Activated CD8-positive, alpha-beta memory T cell treated with anti-CD3 and anti-CD28 coated beads, Interleukin-2, amount 50 U/mL, for 4 hours (primary cell): ENCODE data around the gene YJU2.
"Not testable (repeated sequence)": the region's sequence is repeated elsewhere in the genome, so short reads cannot be mapped to it uniquely, and the experiment has no call there.

Experiments
- DNase-seq: peaks from one replicate; pipeline ENCODE4 v3.0.0-alpha.2; 2020

The YJU2 gene

DNA sequence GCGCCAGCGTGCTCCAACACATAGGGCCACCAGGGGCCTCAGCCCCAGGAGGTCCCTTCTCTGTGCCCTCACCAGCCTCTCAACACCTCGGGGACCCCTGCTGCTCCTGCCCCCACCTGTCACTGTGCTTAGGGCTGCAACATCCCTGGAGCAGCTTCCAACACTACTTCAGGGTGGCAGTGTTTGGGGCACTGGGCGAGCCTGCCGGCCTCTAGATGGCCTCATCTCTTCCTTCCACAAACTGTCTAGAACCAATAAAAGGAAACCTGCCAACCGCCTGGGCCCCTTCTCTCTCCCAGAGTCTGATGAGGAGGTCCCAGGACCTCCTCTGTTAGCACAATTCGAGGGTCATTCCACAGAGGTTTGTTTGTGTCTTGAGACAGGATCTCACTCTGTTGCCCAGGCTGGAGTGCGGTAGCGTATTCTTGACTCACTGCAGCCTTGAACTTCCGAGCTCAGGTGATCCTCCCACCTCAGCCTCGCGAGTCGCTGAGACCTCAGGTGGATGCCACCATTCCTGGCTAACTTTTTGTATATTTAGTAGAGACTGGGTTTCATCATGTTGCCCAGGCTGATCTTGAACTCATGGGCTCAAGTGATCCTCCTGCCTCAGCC lies 22.0 kb downstream of the YJU2 start:
- DNase-seq = no peak

DNA sequence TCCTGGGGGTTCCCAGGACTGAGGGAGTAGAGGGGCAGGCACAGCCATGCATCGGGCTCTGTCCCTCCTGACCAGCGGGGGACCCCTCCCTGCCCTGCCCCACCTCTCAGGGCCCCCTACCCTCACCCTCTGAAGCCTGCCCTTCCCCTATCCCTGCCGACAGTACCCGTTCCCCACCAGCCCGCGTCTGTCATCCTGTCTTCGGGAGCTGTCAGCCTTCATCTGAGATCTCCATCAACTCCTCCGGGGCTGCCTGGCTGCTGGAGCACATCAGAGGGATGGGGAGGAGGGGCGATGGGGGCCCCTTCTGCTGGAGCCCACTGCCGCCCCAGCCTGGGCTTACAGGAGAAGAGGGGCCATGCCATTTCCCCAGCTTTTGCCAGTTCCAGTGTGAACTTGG lies 26.0 kb downstream of the YJU2 start:
- no peak for DNase-seq

DNA sequence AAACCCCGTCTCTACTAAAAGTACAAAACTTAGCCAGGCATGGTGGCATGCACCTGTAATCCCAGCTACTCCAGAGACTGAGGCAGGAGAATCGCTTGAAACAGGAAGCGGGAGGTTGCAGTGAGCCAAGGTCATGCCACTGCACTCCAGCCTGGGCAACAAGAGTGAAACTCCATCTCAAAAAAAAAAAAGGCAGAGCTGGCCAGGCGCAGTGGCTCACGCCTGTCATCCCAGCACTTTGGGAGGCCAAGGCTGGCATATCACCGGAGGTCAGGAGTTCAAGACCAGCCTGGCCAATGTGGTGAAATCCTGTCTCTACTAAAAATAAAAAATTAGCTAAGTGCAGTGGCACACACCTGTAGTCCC lies 27.4 kb downstream of the YJU2 start:
- not testable (repeated sequence) for DNase-seq

DNA sequence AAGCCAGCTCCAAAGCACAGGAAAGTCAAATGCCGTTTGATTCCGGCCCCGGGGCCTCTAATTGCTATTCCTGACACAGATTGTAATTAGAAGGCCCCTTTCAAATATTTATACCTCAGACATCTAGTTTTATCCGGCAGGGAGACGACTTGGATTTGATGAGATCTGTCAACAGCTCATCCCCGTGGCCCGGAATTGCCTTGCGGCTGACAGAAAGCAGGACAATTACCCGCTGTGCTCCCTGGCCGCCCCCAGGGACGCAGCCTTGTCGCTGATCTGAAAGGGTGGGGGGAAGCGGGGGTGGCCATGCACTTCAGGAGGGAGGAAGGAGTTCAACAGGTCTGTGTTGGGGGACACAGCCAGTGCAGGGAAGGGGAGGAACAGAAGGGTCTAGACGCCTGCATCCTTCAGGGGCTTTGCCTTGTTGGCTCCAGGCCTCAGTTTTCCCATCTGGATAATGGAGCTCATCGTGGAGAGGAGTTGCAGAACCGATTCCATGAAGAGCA lies 30.4 kb downstream of the YJU2 start:
- no peak for DNase-seq

DNA sequence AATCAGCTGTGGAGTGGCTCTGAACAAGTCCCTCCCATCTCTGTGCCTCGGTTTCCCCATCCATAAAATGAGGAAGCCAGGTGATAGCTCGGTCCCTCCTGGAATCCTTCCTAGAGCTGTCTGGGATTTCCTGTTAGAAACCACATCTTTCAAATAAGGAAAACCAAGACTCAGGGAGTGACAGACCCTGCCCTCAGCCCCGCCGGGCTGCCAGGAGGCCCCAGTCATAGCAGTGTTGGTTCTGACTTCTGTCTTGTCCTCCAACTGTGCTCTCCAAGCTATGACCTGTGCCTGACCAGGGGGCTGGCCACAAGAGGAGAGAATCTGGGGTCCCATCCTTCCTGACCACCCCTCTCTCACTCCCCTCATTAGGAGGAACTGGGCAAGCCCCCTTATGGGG lies 31.1 kb downstream of the YJU2 start:
- DNase-seq = no peak

DNA sequence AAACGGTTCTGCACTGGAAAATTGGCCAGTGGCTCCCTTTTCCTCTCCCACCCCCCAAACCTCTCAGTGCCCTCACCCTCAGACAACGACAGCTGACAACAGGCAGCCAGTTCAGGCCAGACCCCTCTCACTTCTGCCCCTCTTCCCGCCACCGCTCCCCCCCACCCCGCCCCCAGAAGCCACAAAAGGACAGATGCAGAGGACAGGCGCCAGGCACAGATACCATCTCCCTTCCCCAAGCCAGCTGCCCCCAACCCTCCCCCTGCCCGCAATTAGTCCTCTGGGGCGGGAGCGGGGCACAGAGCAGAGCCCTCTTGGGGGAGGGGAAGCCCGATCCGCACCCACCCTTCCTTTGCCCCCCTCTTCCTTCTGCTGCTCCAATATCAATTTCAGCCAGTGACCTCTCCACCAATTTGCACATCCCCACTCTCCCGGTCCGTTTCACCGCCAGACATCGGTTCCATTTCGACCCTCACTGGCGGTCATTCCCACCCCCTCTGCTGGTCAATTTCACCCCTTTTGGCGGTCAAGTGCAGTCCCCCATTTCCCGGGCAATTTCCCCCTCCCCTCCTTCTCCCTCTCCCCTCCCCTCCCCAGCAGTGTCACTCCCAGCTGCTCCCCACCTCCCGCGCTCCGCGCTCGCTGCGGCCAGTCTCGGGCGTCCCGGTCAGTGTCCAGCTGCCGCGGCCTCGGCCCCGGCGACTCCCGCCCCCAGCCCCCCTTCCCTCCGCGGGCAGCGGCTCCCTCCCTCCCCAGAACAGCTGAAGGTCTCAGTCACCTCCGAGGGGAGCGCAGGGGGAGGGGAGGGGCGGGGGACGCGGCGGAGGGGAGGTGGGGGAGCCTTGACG lies 31.8 kb downstream of the YJU2 start, which contains the start of gene SHD:
TSS of gene SHD (plus strand) at position 848 of the 848 bp plus-strand sequence. CDS start 798 bp downstream, outside the sequence.
- DNase-seq = no peak

DNA sequence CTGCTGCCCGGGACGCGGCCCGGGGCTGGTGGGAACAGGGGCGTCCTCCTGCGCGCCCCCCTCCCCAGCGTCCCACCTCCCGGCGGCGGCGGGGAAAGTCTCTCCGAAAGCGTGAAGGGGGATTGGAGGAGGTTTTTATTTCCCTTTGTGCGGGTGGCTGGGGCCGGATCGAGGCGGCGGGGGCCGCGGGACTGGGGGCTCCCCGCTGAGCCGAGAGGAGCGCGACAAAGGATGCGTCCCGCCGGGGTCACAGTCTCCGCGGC lies 32.3 kb downstream of the YJU2 start:
- no peak for DNase-seq

DNA sequence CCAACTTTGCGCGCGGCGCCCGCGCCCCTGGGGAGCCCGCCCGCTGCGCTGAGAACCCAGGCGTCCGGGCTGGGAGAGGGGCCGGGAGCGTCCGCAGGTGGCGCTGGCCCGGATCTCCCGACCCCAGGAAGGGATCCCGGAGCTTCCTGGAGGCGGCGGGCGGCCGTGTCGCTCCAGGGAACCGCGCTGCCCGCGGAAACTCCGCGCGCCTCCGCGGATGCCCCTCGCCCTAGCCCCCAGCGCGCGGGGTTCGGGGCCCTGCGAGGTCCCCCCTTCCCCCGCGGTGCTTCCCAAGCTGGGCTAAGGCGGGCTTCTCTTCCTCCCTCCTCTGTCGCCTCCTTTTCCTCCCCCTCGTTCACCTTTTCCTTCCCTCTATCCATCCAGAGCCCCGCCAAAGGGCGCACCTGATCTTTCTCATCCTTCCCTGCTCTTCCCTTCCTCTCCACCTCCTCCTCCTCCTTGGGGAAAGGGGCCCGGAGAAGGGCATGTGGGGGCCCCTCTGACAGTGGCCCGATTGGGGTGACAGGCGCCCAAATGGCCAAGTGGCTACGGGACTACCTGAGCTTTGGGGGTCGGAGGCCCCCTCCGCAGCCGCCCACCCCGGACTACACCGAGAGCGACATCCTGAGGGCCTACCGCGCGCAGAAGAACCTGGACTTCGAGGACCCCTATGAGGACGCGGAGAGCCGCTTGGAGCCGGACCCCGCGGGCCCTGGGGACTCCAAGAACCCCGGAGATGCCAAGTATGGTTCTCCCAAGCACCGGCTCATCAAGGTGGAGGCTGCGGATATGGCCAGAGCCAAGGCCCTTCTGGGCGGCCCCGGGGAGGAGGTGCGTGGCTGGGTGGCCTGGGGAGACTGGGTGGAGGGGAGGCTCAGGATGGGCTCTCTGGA lies 32.9 kb downstream of the YJU2 start:
- no peak for DNase-seq

DNA sequence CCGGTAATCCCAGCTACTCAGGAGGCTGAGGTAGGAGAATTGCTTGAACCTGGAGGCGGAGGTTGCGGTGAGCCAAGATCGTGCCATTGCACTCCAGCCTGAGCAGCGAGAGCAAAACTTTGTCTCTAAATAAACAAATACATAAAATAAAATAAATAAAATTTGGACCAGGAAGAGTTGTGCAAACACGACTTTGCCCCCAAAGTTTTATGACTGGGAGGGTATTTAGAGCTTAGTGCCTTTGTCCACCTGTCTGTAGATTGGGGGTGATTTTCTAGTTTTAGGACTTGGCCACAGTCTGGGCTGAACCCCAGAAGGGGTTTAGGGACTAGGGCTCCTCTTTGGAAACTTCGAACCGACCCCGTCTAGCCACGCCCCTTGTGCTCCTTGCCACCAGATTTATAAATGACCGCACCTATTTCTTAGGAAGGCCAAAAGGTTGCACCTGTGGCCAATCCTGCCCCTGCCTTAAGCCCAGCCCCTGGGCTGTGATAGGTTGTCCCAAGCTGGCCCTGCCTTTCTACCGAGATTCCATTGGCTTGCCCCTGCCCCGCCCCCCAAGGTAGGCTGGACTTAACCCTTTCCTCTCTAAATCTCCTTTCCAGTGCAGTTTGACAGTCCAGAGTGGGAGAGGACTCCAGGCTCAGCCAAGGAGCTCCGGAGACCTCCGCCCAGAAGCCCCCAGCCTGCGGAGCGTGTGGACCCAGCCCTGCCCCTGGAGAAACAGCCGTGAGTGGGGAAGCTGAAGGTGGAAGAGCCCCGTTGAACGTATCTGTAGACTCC lies 37.5 kb downstream of the YJU2 start:
- no peak for DNase-seq

DNA sequence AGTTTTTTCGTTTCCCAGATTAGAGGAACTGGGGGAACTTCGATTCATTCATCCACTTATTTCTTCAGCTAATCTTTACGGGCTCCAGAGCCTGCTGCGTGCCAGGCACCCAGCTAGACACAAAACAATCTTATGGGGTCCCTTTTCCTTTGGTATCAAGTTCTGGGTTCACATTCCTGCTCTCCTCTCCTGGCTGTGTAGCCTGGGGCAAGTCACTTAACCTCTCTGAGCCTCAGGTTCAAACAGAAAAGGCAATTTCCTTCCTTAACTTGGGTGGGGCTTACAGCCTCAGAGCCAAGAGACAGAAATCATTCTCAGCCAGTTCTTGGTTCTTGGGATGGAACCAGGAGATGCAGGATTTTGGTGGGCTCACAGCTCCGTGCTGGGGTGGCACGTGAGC lies 38.1 kb downstream of the YJU2 start:
- DNase-seq = no peak

DNA sequence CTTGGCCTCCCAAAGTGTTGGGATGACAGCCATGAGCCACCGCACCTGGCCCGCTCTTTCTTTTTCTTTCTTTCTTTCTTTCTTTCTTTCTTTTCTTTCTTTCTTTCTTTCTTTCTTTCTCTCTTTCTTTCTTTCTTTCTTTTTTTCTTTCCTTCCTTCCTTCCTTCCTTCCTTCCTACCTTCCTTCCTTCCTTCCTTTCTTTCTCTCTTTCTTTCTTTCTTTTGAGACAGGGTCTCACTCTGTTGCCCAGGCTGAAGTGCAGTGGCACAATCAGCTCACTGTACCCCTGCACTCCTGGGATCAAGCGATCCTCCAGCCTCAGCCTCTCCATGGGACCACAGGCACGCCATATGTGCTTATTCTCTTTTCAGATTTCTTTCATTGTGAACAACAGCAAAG lies 39.3 kb downstream of the YJU2 start:
- not testable (repeated sequence) for DNase-seq

DNA sequence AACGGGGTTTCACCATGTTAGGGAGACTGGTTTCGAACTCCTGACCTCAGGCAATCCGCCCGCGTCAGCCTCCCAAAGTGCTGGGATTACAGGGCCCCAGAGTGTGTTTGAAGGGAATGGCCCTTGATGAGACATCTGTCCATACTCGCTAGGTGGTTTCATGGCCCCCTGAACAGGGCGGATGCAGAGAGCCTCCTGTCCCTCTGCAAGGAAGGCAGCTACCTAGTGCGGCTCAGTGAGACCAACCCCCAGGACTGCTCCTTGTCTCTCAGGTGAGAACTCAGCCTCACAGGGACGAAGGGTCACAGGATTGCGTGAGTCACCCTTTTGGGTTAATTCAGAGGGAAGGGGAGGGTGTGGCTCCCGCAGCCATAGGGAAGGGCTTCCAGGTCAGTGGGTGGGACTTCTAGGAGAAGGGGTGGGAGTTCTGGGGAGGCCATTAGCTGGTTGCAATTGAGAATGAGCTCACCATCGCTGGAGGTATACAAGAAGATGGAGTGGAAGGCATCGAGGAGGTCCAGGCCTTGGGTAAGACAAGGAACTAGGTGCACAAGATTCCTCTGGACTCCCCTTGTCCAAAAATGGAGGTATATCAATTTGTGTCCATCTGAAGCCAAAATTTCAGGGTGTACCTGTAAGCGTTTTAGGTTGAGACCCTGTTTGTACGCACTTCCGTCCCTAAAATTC lies 41.4 kb downstream of the YJU2 start:
- no peak for DNase-seq

DNA sequence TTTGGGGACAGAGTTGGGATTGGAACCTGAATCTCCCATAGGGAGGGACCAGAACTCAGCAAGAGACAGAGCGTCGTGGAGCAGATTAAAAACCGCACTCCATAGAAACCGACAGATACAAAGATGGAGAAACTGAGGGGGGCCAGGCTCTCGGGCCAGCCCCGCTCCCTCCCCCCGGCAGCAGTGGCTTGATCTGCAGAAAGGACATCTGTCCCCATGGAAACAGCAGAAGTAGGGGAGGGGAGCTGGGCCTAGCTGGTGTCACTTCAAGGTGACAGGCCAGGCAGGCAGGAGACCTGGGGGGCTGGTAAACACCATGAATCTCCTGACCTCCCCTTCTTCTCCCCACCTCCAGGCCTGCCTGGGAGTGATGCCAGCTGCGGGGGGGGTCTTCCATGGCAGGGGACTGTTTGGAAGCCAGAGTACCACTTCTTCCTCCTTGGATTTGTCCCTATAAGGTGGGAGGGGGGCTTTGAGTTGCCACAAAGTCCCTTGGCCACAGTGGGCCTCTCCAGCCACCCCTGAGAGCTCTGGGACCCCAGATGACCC lies 44.4 kb downstream of the YJU2 start:
- DNase-seq = no peak

DNA sequence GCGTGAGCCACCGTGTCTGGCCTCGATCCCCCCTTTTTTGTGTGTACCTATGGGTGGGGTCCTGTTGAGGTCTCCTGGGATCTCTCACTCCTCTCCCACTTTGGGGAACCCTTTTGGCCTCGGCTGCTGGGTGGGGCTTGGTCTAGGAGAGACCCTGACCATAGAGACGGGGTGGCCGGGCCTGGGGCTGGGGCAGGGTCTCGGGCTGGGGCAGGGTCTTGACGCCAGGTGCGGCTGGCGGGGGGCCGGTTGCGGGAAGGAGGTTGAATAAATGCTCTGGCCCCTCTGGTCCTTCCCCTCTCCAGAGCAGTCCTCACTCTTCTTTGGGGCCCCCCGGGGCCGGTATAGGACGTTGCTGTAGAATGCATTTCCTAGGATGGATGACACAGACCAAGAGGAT lies 45.6 kb downstream of the YJU2 start:
- no peak for DNase-seq

DNA sequence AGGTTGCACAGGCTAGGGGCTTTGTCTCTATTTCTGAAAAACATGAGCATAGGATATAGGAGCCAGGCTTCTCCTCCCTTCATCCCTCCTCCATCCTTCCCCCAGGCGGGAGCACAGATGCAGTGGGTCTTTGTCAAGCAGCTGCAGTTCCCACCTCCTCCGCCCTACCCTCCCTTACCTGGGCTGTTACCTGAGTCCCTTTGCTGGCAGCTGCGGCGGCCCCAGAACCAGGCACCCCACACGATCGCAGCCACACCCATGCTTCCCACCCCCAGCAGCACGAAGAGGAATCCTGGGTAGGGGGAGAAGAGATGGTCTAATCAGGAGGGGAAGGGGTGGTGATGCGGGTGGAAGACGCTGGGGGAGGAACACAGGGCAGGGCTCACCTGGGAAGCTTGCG lies 47.5 kb downstream of the YJU2 start:
- no peak for DNase-seq

DNA sequence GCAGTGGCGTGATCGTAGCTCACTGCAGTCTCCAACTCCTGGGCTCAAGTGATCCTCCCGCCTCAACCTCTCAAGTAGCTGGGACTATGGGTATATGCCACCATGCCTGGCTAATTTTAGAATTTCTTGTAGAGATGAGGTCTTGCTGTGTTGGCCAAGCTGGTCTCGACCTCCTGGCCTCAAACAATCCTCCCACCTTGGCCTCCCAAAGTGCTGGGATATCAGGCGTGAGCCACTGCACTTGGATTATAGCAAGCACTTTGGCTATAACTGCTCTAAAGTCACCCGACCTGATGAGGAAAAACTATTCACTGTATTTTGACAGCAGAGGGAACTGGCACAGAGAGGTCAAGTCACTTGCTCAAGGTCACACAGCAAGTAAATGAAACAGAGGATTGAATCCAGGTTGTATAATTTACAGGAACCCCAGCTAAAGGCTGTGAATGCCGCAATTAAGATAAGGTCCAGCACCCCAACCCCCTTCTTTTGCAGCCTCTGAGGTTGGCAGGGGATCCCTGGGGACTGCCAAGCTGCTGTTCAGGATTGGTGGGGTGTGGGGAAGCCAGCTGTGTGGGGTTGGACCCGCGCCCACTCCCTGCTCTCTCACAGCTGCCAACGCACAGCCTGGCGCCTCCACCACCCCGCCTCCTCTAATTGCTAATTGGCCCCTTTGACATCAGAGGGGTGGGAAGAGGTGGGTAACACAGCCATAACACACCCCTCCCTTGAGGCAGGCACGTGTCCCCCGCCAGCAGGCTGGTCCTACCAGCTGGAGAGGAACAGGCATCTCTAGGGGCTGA lies 49.3 kb downstream of the YJU2 start:
- no peak for DNase-seq

DNA sequence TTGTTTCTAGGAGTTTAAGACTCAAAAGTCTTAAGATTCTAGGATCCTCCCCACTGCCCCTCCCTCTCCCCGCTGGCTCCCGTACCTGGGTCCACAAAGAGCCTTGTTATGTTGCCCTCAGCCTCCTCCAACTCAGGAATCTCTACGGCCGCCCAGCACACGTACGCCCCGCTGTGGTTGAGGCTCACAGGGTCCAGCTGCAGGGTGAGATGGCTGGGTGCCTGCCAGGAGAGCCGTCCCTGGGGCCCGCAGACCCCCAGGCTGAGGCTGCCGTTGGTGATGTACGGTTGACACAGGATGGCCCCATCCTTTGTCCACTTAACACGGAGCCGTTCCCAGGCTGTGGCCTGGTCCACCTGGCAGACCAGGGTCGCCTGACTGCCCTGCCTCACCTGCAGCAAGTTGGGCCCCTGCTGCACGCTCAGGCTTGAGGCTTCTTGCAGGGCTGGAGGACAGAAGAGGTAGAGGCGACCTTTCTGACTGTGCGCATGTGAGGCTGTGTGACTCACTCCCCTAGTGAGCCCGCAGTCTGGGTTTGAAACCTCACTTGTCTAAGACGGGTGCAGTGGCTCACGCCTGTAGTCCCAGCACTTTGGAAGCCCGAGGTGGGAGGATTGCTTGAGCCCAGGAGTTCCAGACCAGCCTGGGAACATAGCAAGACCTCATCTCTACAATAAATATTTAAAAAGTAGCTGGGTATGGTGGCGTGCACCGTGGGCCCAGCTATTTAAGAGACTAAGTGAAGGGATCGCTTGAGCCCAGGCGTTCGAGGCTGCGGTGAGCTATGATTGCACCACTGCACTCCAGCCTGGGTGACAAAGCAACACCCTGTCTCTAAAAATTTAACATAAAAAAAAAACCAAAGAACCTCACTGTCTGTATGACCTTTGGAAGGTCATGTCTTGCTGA lies 51.3 kb downstream of the YJU2 start:
- peak; percentile 39 for DNase-seq

DNA sequence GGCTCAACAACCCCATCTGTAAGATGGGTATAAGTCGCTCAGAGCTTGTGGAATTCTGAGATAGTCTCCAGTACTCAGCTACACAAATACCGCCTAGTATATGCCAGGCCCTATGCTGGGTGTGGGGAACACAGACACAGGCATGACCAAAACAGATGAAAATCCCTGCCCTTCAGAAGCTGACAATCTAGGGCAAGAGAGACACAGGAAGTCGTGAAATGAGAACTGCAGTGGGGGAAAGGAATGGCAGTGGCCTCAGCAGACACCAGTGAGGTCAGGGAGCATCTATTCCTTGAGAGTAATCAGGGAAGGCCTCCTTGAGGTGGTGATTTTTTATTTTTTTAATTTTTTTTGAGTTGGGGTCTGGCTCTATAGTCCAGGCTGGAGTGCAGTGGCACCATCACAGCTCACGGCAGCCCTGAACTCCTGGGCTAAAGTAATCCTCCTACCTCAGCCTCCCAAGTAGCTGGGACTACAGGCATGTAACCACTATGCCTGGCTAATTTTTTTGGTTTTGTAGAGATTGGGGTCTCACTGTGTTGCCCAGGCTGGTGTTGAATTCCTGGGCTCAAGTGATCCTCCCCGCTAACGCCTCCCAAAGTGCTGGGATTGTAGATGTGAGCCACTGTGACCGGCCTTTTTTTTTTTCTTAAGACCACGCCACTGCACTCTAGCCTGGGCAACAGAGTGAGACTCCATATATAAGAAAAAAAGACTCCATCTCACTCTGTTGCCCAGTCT lies 52.1 kb downstream of the YJU2 start:
- DNase-seq = no peak

DNA sequence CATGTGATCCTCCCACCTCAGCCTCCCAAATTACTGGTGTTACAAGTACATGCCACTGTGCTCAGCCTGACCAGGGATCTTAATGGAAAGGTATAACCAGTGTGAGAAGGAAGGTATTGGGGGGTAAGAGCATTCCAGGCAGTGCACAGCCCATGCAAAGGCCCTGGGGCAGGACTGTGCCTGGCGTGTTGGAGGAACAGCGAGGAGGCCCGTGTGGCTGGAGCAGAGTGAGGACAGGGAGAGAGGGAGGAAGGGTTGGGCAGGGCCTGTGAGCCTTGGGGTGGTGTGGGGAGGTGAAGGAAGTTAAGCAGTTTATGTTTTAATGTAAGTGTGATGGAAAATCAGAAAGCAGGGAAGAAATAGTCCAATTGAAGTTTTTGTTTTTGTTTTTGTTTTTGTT lies 53.7 kb downstream of the YJU2 start:
- DNase-seq = no peak
